Measurements from ENCODE around the gene ZNF777.

DNA sequence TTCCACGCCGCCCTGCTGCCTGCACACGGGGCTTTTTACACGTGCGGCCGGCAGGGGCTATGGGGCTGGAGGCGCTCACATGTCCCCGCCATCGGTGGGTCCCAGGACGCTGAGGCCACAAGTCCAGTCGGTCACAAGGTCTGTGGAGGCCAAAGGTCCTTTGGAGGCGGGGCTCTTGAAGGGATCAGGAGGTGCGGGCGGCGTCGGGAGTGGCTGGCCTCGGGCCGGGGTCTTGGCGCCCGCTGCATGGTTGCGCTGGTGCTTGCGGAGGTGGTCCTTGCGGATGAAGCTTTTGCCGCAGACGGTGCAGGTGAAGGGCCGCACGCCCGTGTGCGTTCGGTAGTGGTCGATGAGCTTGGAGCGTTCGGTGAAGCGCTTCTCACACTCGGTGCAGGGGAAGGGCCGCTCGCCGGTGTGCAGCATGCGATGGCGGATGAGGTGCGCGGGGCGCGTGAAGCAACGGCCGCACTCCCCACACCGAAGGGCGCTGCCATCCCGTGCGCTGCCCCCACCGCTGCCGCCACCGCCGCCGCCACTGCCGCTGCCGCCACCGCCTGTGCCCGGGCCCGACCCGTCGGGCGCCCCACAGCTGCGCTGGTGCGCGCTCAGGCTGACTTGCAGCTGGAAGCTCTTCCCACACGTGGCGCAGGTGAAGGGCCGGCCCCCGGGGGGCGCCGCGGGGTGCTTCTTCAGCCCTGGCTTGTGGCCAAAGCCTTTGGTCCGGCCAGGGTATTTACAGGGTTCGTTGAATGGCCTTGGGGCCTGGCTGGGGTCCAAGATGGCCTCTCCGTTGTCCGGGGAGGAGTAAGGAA lies 13.7 kb upstream of the ZNF777 start:
- TF ChIP-seq, protein P1, sequence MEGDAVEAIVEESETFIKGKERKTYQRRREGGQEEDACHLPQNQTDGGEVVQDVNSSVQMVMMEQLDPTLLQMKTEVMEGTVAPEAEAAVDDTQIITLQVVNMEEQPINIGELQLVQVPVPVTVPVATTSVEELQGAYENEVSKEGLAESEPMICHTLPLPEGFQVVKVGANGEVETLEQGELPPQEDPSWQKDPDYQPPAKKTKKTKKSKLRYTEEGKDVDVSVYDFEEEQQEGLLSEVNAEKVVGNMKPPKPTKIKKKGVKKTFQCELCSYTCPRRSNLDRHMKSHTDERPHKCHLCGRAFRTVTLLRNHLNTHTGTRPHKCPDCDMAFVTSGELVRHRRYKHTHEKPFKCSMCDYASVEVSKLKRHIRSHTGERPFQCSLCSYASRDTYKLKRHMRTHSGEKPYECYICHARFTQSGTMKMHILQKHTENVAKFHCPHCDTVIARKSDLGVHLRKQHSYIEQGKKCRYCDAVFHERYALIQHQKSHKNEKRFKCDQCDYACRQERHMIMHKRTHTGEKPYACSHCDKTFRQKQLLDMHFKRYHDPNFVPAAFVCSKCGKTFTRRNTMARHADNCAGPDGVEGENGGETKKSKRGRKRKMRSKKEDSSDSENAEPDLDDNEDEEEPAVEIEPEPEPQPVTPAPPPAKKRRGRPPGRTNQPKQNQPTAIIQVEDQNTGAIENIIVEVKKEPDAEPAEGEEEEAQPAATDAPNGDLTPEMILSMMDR (conservative IDR thresholded peaks at IDR 0.05; ENCODE audit: low read length) = peak; percentile 26; the same call in 1 of the 2 replicates
- no peak for TF ChIP-seq EZH2phosphoT487 (IDR thresholded peaks at IDR 0.05; ENCODE audit: borderline replicate concordance)
